RCC 7860 (cell line): ENCODE data around the gene LRRC53.

Experiments
- DNase-seq: peaks from one replicate; pipeline ENCODE4 v3.0.0-alpha.2; 2015; ENCODE audit warnings: low spot score
- FAIRE-seq: peaks from 2 replicates; lab custom pipeline; 2012; peaks lifted over from hg19 to GRCh38; lab: Jason Lieb, UNC

The LRRC53 gene

DNA sequence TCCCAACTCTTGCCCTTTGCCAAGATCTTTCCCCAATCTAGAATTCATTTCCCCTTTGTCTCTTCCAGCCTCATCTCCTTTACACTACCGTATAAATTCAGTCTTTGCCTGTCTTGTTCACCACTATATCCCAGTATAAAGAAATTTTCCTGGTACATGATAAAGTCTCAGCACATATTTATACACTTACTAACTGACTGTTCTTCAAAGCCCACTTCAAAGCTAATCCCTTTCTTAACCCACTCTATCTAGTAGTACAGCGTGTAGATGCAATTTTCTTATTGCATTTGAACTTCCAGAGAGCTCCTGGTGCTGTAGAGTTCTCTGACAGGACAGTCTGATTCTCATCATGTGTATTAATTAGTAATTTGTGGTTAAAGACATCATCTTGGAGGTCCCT lies 78.1 kb downstream of the LRRC53 start:
- DNase-seq, result no peak
- FAIRE-seq, result no peak

DNA sequence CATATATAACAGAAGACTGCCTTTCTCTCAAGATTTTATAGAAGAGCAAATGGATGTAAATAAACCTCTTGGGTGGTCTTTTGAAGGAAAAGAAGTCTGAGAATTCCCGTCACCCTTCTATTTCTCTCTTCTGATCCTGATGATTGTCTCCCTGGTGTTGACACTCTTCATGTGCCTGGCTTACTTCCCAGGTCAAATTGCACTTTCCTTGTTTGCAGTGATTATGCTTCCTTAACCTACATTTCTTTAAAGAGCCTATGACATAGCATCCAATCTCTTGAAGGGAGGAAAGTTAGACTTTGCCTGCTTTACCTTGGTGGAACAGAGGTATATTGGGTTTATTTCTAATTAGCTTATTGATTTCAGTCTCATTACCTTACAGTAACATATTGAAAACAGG lies 80.1 kb downstream of the LRRC53 start:
- no peak for FAIRE-seq
- no peak for DNase-seq

DNA sequence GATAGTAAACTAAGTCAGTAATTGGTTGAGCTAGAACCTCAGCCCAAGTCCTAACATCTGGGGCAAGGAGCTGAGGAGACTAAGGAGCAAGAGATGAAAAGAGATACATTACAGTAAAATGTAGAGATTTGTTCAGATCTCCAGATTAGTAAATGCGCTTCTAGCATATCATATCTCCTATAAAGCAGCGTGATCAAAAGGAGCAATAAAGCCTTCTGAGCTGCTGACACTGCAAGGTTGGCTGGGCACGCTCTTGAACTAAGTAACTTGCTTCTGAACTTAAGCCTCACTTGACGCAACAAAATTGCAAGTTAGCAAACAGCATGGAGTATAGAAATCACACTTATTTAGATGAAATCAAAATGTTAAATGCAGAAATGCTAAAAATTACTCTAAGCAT lies 80.9 kb downstream of the LRRC53 start:
- FAIRE-seq (no peak), DNase-seq (no peak)

DNA sequence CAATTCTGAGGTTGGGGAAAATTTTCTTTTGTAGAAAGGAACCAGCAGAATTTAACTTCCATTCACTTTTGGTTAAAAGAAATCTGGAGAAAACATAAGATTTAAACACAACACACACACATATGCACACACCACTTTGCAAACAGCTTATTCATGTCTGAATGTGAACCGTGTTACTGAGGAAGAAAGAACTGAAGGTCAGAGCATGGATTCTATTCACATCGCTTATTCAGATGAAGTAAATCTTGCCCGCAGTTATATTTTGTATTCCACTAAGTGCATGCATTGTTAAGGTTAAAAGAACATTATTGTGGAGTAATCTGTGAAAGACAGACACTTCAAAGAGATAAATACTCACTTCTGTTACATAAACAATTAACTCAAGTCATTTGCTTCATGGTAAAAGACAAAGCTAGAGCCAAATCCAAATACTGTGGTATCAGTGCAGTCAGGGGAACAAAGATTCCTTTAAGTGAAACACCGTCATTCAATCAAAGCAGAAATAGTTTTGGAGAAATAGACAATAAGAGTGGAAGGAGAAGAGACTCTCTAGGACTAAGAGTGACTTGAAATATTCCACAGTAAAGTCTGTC lies 82.0 kb downstream of the LRRC53 start:
- FAIRE-seq (no peak), DNase-seq (no peak)

DNA sequence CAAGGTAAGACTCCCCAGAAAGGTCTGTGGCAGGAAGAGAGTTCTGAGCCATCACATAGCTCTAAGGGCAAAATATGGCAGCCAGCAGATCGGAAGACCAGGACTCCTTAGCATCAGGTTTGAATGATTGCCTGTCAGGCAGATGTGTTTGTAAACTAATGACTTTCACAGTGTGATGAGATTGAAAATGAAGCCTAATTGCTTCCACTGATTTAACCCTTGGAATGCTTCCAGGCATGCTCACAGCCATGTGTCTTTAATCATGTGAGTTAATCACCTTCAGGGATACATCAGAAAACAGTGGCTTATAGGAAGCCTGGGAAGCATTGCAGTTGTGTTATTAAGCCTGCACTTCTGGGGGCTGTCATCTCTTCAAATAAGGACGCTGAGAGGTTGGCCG lies 82.8 kb downstream of the LRRC53 start:
- DNase-seq (no peak), FAIRE-seq (no peak)

DNA sequence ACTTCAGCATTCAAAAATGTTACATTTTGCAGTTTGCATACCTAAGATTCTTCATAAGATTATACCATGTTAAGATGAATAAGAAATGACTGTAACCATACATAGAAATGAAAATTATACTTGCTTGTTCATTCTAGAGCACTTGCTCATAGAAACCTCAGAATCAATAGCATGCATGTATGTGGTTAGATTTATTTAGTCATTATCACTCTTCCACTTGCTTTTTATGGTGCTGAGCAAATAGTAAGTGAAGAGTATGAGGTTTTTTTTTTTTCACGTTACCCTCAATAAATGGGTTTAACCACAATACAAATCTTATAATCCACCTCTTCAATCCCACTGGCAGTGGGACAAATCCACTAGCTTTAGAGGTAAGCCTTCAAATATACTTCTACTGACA lies 84.7 kb downstream of the LRRC53 start:
- FAIRE-seq (no peak), DNase-seq (no peak)

DNA sequence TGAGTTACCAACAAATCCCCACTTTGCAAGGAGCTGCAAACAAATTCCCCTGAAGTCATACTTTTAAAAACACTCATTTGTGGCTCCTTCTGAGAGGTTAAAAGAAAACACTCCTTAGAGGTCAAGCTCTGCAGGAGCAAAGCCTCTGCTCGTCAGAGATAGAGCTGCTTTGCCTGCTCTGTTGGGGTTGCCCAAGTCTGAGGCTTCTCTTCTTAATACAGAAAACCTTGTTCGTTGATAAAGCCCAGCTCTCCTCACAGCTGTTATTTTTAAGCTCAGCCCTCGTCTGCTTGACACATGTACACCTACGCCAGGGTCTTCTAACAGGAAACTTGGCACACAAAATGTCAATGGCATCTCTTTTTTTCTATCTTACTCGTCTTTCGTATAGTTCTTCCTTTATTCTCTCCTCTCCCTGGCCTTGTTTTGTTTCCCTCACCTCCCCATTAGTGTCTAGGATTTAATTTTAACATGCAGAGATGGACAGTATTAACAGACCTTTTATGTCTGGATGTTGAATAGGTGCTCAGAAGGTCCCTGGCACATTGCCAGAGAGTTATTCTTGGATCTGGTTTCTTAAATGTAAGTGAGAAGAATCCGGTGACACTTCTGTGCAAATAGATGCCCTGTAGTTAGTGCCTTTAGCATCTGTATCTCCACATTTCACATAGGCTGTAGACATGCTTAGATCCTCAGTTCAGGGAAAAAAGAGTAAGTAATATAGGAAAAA lies 86.0 kb downstream of the LRRC53 start:
- no peak for FAIRE-seq
- DNase-seq, result no peak

DNA sequence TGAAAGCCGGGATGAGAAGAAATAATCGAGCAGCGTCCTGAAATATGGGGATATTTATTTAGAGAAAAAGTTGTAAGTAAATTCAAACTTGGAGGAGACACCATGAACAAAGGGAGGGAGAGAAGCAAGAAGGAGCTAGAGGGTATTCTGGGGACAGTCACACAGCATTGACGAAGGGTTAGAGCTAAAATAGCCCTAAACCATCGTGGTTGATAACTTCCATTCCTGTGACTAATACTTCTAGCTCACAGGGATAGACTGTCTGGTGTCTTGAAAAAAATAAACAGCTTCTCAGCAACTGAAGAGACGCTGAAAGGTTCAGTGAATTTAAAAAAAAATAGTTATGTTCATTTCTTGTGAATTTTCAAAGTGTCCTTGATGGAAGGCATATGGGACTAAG lies 86.7 kb downstream of the LRRC53 start:
- FAIRE-seq, result no peak
- DNase-seq, result no peak

DNA sequence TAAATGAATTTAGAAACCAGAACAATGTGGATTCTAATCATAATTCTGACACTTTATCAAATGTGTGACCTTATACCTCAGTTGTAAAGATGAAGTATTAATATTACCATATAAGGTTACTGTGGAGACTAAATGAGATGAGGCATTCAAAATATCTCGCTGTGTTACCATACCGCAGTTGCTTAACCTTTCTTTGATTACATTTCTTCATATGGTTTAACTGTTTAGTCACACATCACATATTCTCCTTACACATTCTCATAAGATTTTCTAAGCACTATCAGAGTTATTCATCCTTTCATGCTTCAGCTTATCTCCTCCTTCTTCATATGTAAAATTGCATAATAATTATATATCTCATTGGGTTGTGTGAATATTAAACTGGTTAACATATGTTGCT lies 88.9 kb downstream of the LRRC53 start:
- FAIRE-seq, result no peak
- no peak for DNase-seq

DNA sequence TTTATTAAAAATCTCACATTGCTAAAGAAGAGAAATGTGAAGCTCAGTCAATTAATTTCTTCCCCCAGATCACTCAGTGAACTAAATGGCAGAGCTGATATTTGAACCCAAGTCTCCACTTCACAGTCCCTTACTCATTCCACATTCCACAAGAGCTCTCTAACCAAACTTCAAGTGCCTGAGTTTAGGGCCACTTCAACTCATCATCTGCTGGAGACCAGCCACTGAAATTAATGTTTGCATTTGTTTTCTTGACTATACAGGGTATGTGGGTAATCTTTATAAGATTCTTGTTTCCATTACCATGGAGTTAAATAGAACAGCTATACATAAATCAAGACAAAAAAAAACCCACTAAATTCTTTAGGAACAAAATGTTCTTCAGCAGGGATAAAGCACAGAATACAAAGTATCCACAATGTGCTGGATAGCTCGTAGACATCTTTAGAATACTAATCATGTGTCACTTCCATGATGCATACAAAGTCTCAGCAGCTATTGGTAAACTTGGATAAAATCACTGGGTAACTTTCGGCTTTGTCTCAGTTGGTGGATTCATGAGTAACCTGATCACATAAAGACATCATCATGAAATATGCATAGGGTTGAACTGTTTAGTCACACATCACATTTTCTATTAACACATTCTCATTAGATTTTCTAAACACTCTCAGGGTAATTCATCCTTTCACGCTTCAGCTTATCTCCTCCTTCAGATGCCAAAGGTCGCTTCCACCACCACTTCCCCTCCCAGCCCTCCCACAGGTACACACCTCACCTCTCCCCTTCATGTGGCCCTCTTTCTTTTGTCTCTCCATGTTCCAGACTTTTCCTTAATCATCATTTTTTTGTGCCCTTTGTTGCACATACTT lies 89.8 kb downstream of the LRRC53 start:
- no peak for DNase-seq
- no peak for FAIRE-seq

DNA sequence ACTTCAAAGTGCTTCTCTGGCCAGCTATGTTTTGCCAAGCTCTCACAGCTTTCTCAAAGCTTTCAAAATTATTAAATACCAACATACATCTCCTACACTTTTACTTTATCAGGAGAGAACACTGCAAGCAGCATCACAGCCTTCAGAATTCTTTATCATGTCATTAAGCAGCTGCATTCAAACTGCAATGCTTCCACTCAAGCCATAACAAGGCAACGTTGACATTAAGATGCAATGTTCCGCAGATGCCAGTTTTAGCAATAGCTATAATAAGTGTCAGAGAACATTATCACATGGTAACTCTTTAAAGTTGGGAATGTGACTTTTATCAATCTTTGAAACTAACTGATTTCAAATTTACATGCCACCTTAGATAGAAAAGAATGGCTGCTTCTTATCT lies 91.9 kb downstream of the LRRC53 start:
- FAIRE-seq, result no peak
- no peak for DNase-seq
